GM19043 (cell line): ENCODE measurements around the gene PUS3.
"Not testable (repeated sequence)": the region's sequence is repeated elsewhere in the genome, so short reads cannot be mapped to it uniquely, and the experiment has no call there.

Experiments
- ATAC-seq: cut with Tn5 transposase; IDR thresholded peaks from one replicate; pipeline ENCODE4 v1.9.1; 2021; ENCODE audit warnings: low read depth; ENCODE audit not compliant: unreplicated experiment

Gene PUS3

DNA sequence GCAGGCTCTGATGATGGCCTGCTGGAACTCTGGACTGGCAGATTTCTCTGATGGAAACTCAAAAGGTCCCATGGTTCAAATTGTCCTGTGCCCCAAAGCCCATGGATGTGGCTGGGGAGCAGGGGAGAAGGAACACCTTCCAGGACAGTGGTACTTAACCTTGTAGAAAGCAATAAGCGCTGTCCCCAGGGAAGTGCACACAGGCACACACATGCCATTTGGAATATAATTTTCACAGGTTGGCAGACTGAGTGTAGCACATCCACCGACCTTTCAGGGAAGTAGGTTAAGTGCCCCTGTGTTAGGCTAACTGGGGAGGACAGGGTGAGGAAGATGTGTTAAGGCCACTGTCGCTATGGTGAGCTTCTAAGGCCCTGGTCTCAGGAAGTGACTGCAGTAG lies 19.1 kb upstream of the PUS3 start:
- ATAC-seq: no peak

DNA sequence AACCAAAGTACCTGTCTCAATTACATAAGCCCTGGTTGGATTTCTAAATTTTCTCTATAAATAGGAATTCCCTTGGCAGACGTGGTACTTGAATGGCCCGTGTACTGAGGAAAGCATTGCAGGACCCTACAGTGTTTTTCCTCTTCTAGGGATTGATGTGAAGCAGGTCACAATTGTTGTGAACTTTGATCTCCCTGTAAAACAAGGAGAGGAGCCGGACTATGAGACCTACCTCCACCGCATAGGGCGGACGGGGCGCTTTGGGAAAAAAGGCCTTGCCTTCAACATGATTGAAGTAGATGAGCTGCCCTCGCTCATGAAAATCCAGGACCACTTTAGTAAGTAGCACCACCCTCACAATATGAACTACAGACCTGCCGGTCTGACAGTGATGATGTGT lies 18.0 kb upstream of the PUS3 start:
- ATAC-seq: no peak

DNA sequence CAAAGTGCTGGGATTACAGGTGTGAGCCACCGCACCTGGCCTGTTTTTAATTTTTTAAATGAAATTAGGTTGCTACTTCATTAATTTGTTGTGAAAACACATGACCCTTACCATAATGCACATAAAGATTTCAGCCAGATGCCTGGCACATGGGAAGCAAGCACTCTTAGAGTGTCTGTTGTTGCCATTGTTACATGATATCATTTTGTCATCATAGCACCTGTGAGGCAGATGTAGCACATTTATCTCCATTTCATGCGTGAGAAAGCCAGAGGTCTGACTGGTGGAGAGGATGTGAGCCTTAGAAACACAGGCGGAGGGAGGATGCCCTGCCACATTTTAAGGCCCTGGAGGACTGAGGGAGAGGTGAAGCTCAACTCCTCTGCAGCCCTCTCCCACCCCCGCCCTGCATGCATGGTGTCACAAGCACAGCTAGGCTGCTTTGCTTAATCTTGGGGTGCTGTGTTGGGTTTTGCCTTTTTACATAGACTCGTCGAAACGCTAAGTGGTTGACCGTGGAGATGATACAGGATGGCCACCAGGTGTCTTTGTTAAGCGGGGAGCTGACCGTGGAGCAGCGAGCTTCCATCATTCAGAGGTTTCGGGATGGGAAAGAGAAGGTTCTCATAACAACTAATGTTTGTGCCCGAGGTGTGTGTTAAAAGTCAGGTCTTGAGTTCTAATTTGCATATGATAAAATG lies 15.3 kb upstream of the PUS3 start:
- no peak for ATAC-seq

- no peak for ATAC-seq
Measured at GRCh38 chr11:125916683-125917347, 13.8 kb upstream of the PUS3 start.

DNA sequence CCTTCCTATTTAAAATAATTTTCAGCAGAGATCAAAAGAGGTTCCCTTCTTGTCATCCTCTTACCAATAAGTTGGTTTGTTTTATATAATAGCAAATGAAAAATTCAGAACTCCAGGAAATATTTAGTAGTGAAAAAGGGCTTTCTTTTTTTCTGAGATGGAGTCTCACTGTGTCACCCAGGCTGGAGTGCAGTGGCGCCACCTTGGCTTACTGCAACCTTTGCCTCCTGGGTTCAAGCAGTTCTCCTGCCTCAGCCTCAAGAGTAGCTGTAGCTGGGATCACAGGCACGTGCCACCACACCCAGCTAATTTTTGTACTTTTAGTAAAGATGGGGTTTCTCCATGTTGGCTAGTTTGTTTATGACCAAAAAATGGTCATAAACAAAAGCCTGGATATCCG lies 11.6 kb upstream of the PUS3 start:
- ATAC-seq: not testable (repeated sequence)

DNA sequence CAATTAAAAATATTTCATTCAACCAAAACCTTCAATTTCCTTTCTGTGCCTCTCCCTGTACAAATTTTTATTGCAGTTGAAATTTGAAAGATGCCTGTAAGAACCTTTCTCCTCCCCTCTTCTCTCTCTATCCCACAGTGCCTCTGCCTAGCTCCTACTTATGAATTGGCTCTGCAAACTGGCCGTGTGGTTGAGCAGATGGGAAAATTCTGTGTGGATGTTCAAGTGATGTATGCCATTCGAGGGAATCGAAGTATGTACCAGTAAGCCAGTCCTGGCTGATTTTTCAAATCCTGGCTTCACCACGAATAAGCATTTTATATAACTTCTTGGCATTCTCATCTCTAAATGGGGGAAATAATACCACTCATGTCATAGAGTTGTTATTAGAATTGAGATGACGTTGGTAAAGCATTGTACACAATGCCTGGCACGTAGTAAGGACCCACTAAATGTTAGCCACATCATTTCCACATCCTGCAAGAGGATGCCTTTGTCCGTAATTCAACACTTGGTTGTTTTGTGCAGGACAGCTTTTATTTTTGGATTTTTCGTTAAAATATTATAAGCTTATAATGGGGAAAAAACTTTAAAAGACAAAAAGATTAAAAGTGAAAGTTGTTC lies 7.3 kb upstream of the PUS3 start:
- ATAC-seq: no peak

DNA sequence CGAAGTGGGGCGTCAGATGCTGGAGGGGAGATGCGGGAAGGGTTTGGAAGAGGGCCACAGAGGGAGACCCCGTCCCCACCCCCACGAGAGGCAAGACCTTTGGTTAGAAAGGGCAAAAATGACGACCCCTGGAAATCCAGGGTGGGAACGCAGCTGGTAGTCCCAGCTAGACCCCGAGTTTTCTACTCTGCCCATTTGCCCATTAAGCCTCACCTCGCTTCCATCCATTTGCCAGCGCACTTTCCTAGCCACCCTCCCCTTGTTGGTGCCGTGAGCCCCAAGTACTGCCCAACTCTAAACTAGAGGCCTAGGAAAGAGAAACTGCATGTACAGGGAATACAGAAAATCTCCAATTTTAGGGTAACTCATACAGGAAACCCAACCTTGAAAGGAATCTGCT lies 1.7 kb upstream of the PUS3 start:
- ATAC-seq: no peak

DNA sequence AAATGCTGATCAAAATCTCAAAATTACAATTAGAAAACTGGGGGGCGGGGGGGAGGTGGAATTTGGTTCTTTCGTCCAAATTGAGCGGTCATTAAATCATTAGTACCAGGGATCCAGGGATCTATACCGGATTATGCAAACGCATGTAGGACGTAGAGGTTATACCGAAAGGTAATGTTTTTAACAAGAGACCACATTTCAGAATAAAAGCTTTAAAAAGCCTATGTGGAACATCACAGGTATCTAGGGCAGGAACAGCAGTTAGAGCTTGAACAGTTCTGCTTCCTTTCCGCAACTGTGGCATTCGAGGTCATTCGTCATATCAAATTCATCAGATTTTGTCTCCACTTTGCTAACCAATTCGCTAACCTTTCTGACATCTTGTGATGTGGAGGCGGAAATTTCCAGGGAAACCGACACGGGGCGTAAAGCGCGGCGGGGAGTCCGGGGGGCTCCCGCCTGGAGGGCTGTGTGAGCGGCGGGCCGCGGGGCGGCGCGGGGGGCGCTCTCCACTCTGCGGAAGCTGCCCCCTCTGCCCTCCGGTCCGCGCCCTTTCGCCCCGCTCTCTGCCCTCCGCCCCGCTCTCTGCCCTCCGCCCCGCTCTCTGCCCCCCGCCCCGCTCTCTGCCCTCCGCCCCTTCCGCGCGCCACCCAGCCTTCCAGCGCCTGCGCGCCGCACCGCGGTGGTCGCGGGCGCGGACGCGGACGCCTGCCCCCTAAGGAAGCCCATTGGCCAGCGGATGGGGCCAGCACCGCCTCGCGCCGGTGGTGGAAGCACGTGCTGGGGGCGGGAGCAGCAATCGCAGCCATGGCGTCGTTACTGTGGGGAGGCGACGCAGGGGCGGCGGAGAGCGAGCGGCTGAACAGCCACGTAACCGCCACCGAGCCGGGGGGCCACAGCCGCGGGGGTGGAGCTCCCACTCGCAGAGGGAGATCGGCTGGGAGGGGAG lies 979 bp upstream of the PUS3 start, which contains the start of gene DDX25:
Gene DDX25, plus strand, starts transcription at position 798 of the 949 bp plus-strand sequence. Its CDS starts 10 bp downstream, at position 808.
- ATAC-seq: no peak

GRCh38 chr11:125902277-125902926 lies 604 bp downstream of the PUS3 start:
- ATAC-seq: no peak

DNA sequence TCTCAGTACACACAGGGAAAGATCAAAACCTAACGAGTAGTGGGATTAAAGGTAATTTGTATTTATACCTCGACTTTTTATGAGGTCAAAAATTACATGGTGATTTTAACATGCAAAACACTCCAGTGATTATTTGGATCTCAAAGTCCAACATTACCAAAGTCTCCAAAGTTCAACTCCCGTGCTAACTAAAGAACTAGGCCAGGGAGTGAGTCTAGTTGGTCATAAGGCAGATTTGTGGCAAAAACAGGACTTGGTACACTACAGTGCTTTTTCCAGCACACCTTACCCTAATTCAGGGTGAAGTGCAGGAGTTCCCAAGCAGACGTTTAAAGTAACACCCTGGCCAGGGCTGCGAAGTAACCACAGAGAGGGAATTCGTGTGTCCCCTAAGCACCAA lies 1.1 kb downstream of the PUS3 start:
- ATAC-seq: no peak

DNA sequence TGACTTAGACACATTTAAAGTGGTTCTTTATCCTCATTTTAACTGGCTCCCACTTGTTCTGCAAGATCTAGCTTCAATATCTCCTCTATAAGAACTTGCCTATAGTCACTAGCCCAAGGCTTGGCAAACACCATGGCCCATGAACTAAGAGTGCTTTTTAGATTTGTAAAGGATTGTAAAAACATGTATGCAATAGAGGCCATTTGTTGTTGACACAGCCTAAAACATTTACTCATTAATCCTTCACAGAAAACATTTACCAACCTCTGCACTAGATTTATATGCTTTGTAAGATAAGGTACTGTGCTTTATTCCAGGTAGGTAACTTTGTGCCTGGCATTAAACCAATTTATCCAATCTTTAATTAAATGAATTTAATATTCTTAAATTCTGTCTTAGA lies 10.0 kb downstream of the PUS3 start:
- no peak for ATAC-seq

- no peak for ATAC-seq
Measured at GRCh38 chr11:125892071-125892470, 10.9 kb downstream of the PUS3 start.

GRCh38 chr11:125890447-125891100 lies 12.4 kb downstream of the PUS3 start:
- ATAC-seq: no peak

- peak; percentile 78 for ATAC-seq
Measured at GRCh38 chr11:125887373-125888324, 15.4 kb downstream of the PUS3 start, which contains the start of gene HYLS1. TSS of gene HYLS1 (plus strand) at chr11:125887668. CDS start at chr11:125899369, 11,701 bp downstream.

GRCh38 chr11:125886997-125887372 lies 16.0 kb downstream of the PUS3 start:
- peak; percentile 29 for ATAC-seq

- ATAC-seq: no peak
Measured at GRCh38 chr11:125883375-125883774, 19.6 kb downstream of the PUS3 start.

- no peak for ATAC-seq
Measured at GRCh38 chr11:125881291-125881690, 21.7 kb downstream of the PUS3 start.

GRCh38 chr11:125874556-125875124 lies 28.4 kb downstream of the PUS3 start:
- ATAC-seq: peak; percentile 75
